ENCODE measurements around the gene TTC3.

TTC3 gene

GRCh38 chr21:37182222-37182621, 109.2 kb downstream of the TTC3 start:
- peaks cover 76% of the 10 kb centered on the region for H3K36me3 ChIP-seq (ENCODE audit: insufficient read depth, low read length)

GRCh38 chr21:37183749-37184148, 110.7 kb downstream of the TTC3 start:
- no peaks in the 10 kb centered on the region for H3K27me3 ChIP-seq (ENCODE audit: insufficient read depth, low read length)
- H3K4me3 ChIP-seq (ENCODE audit: low read length): no peak overlapping the region
- H3K9me3 ChIP-seq (ENCODE audit: low read length): no peaks in the 10 kb centered on the region
- H3K4me1 ChIP-seq (ENCODE audit: insufficient read depth, low read length): no peaks in the 10 kb centered on the region
- no peak overlapping the region for H2AFZ ChIP-seq (ENCODE audit: low read depth, low read length)
- peaks cover 76% of the 10 kb centered on the region for H3K36me3 ChIP-seq (ENCODE audit: insufficient read depth, low read length)

More at GRCh38 chr21:37182222-37182621, 109.2 kb downstream of the TTC3 start:
- Histone ChIP-seq H3K4me1 (ENCODE audit: insufficient read depth, low read length) (no peaks in the 10 kb centered on the region), H3K27me3 (ENCODE audit: insufficient read depth, low read length) (no peaks in the 10 kb centered on the region), H3K9me3 (ENCODE audit: low read length) (no peaks in the 10 kb centered on the region), H2AFZ (ENCODE audit: low read depth, low read length) (no peak overlapping the region), H3K4me3 (ENCODE audit: low read length) (no peak overlapping the region)

GRCh38 chr21:37184784-37185593, 111.9 kb downstream of the TTC3 start:
- Histone ChIP-seq H3K27me3 (ENCODE audit: insufficient read depth, low read length) (no peaks in the 10 kb centered on the region), H3K4me3 (ENCODE audit: low read length) (no peak overlapping the region), H2AFZ (ENCODE audit: low read depth, low read length) (no peak overlapping the region), H3K36me3 (ENCODE audit: insufficient read depth, low read length) (peaks cover 75% of the 10 kb centered on the region), H3K4me1 (ENCODE audit: insufficient read depth, low read length) (no peaks in the 10 kb centered on the region), H3K9me3 (ENCODE audit: low read length) (no peaks in the 10 kb centered on the region)

- H3K9me3 ChIP-seq (ENCODE audit: low read length): no peaks in the 10 kb centered on the region
- H3K4me1 ChIP-seq (ENCODE audit: insufficient read depth, low read length): no peaks in the 10 kb centered on the region
- peaks cover 81% of the 10 kb centered on the region for H3K36me3 ChIP-seq (ENCODE audit: insufficient read depth, low read length)
- no peaks in the 10 kb centered on the region for H3K27me3 ChIP-seq (ENCODE audit: insufficient read depth, low read length)
- no peak overlapping the region for H2AFZ ChIP-seq (ENCODE audit: low read depth, low read length)
- H3K4me3 ChIP-seq (ENCODE audit: low read length): no peak overlapping the region
Measured at GRCh38 chr21:37186983-37187382, 113.9 kb downstream of the TTC3 start.

- Histone ChIP-seq H2AFZ (ENCODE audit: low read depth, low read length) (no peak overlapping the region), H3K36me3 (ENCODE audit: insufficient read depth, low read length) (peaks cover 83% of the 10 kb centered on the region), H3K4me3 (ENCODE audit: low read length) (no peak overlapping the region), H3K9me3 (ENCODE audit: low read length) (no peaks in the 10 kb centered on the region), H3K27me3 (ENCODE audit: insufficient read depth, low read length) (no peaks in the 10 kb centered on the region), H3K4me1 (ENCODE audit: insufficient read depth, low read length) (no peaks in the 10 kb centered on the region)
Measured at GRCh38 chr21:37188825-37189224, 115.8 kb downstream of the TTC3 start.

- H3K4me1 ChIP-seq (ENCODE audit: insufficient read depth, low read length): no peaks in the 10 kb centered on the region
- H3K9me3 ChIP-seq (ENCODE audit: low read length): no peaks in the 10 kb centered on the region
- H2AFZ ChIP-seq (ENCODE audit: low read depth, low read length): no peak overlapping the region
- no peaks in the 10 kb centered on the region for H3K27me3 ChIP-seq (ENCODE audit: insufficient read depth, low read length)
- peaks cover 96% of the 10 kb centered on the region for H3K36me3 ChIP-seq (ENCODE audit: insufficient read depth, low read length)
- no peak overlapping the region for H3K4me3 ChIP-seq (ENCODE audit: low read length)
Measured at GRCh38 chr21:37192019-37192418, 119.0 kb downstream of the TTC3 start.

- H3K4me3 ChIP-seq (ENCODE audit: low read length): no peak overlapping the region
- H3K9me3 ChIP-seq (ENCODE audit: low read length): no peaks in the 10 kb centered on the region
- no peaks in the 10 kb centered on the region for H3K27me3 ChIP-seq (ENCODE audit: insufficient read depth, low read length)
- H3K4me1 ChIP-seq (ENCODE audit: insufficient read depth, low read length): no peaks in the 10 kb centered on the region
- H2AFZ ChIP-seq (ENCODE audit: low read depth, low read length): no peak overlapping the region
- H3K36me3 ChIP-seq (ENCODE audit: insufficient read depth, low read length): peaks cover 94% of the 10 kb centered on the region
Measured at GRCh38 chr21:37193006-37193405, 120.0 kb downstream of the TTC3 start.

- Histone ChIP-seq H3K27me3 (ENCODE audit: insufficient read depth, low read length) (no peaks in the 10 kb centered on the region), H3K4me3 (ENCODE audit: low read length) (no peak overlapping the region), H3K4me1 (ENCODE audit: insufficient read depth, low read length) (no peaks in the 10 kb centered on the region), H2AFZ (ENCODE audit: low read depth, low read length) (no peak overlapping the region), H3K9me3 (ENCODE audit: low read length) (no peaks in the 10 kb centered on the region), H3K36me3 (ENCODE audit: insufficient read depth, low read length) (peaks cover 93% of the 10 kb centered on the region)
Measured at GRCh38 chr21:37193676-37194075, 120.6 kb downstream of the TTC3 start.

- no peak overlapping the region for H2AFZ ChIP-seq (ENCODE audit: low read depth, low read length)
- H3K36me3 ChIP-seq (ENCODE audit: insufficient read depth, low read length): peaks cover 94% of the 10 kb centered on the region
- no peak overlapping the region for H3K4me3 ChIP-seq (ENCODE audit: low read length)
- no peaks in the 10 kb centered on the region for H3K4me1 ChIP-seq (ENCODE audit: insufficient read depth, low read length)
- no peaks in the 10 kb centered on the region for H3K27me3 ChIP-seq (ENCODE audit: insufficient read depth, low read length)
- H3K9me3 ChIP-seq (ENCODE audit: low read length): no peaks in the 10 kb centered on the region
Measured at GRCh38 chr21:37195059-37195458, 122.0 kb downstream of the TTC3 start.

GRCh38 chr21:37195610-37196009, 122.6 kb downstream of the TTC3 start:
- Histone ChIP-seq H3K4me1 (ENCODE audit: insufficient read depth, low read length) (no peaks in the 10 kb centered on the region), H3K27me3 (ENCODE audit: insufficient read depth, low read length) (no peaks in the 10 kb centered on the region), H3K36me3 (ENCODE audit: insufficient read depth, low read length) (peaks cover 94% of the 10 kb centered on the region), H3K9me3 (ENCODE audit: low read length) (no peaks in the 10 kb centered on the region), H2AFZ (ENCODE audit: low read depth, low read length) (no peak overlapping the region), H3K4me3 (ENCODE audit: low read length) (no peak overlapping the region)

- H2AFZ ChIP-seq (ENCODE audit: low read depth, low read length): no peak overlapping the region
- no peaks in the 10 kb centered on the region for H3K4me1 ChIP-seq (ENCODE audit: insufficient read depth, low read length)
- peaks cover 96% of the 10 kb centered on the region for H3K36me3 ChIP-seq (ENCODE audit: insufficient read depth, low read length)
- H3K4me3 ChIP-seq (ENCODE audit: low read length): no peak overlapping the region
- H3K9me3 ChIP-seq (ENCODE audit: low read length): no peaks in the 10 kb centered on the region
- no peaks in the 10 kb centered on the region for H3K27me3 ChIP-seq (ENCODE audit: insufficient read depth, low read length)
Measured at GRCh38 chr21:37196847-37197246, 123.8 kb downstream of the TTC3 start.

GRCh38 chr21:37197746-37198145, 124.7 kb downstream of the TTC3 start:
- H3K4me3 ChIP-seq (ENCODE audit: low read length): no peak overlapping the region
- peaks cover 2% of the 10 kb centered on the region for H3K9me3 ChIP-seq (ENCODE audit: low read length)
- H3K4me1 ChIP-seq (ENCODE audit: insufficient read depth, low read length): no peaks in the 10 kb centered on the region
- no peak overlapping the region for H2AFZ ChIP-seq (ENCODE audit: low read depth, low read length)
- no peaks in the 10 kb centered on the region for H3K27me3 ChIP-seq (ENCODE audit: insufficient read depth, low read length)
- H3K36me3 ChIP-seq (ENCODE audit: insufficient read depth, low read length): peaks cover 93% of the 10 kb centered on the region

- H3K27me3 ChIP-seq (ENCODE audit: insufficient read depth, low read length): no peaks in the 10 kb centered on the region
- H2AFZ ChIP-seq (ENCODE audit: low read depth, low read length): no peak overlapping the region
- H3K4me1 ChIP-seq (ENCODE audit: insufficient read depth, low read length): no peaks in the 10 kb centered on the region
- no peak overlapping the region for H3K4me3 ChIP-seq (ENCODE audit: low read length)
- peaks cover 91% of the 10 kb centered on the region for H3K36me3 ChIP-seq (ENCODE audit: insufficient read depth, low read length)
- H3K9me3 ChIP-seq (ENCODE audit: low read length): peaks cover 2% of the 10 kb centered on the region
Measured at GRCh38 chr21:37199057-37199924, 126.2 kb downstream of the TTC3 start.

Data from neuron (in vitro differentiated cells).